Central memory CD4-positive, alpha-beta T cell (primary cell): ENCODE results near the gene CDHR3.

ENCODE experiments used
- DNase-seq: peaks from one replicate; pipeline ENCODE4 v3.0.0; 2022

CDHR3 gene

DNA sequence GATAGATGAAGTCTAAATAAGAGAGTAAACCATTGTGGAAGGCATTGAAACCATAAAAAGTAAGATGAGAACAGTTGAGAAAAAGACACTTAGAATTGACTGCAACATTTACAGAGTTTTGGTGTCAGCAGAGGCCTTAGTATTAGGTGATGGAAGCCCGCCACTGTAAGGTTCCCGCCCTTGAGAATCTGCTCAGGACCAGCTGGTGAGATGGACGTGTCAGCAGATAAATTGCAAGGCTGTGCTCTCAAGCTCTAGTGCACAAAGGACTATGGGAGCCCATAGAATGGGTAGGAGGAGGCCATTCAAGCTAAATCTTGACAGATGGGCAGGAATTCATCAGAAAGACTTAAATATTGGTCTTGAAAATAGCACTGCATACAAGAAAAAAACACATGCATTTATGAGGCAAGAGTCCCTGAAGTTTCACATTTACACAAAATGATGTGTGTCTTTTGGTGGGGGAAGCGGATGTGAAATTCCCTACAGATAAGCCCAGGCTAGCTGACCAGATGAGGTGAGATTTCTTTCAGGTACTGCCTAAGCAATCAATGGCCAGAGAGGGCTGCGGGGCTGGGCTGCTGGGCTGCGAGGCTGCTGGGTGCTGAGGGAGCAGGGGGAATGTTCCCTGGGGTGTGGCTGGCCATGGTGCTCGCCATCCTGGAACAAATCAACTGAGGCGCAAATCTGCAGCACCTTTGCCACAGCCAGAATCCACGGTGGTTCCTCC, 106.6 kb downstream of the CDHR3 start:
- no peak for DNase-seq

GRCh38 chr7:106070201-106070551, 107.1 kb downstream of the CDHR3 start:
- DNase-seq: no peak

DNA sequence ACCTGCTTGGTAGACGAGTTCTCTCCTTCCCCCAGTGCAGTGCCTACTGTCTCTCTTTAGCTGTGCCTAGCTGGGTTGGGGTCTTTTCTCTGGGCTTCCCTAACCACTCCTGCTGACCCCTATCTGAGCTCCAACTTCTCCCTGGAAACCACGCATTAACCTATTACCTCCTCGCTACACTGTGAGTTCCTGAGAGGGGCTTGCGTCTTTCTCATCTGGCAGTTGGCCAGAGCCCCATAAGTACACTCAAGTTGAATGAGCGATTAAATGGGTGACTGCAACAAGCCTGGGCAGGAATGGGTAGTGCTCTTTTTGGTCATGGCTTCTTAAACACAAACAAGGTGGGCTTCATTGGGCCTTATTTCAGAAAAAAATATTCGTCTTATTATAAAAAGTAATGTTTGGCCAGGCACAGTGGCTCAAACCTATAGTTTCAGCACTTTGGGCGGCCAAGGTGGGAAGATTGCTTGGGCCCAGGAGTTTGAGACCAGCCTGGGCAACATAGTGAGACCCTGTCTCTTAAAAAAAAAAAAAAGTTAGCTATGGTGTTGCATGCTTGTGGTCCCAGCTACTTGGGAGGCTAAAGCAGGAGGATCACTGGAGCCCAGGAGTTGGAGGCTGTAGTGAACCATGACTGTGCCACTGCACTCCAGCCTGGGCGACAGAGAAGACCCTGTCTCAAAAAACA, 107.6 kb downstream of the CDHR3 start:
- DNase-seq: no peak

GRCh38 chr7:106071356-106071998, 108.4 kb downstream of the CDHR3 start:
- peak; percentile 68 for DNase-seq

DNA sequence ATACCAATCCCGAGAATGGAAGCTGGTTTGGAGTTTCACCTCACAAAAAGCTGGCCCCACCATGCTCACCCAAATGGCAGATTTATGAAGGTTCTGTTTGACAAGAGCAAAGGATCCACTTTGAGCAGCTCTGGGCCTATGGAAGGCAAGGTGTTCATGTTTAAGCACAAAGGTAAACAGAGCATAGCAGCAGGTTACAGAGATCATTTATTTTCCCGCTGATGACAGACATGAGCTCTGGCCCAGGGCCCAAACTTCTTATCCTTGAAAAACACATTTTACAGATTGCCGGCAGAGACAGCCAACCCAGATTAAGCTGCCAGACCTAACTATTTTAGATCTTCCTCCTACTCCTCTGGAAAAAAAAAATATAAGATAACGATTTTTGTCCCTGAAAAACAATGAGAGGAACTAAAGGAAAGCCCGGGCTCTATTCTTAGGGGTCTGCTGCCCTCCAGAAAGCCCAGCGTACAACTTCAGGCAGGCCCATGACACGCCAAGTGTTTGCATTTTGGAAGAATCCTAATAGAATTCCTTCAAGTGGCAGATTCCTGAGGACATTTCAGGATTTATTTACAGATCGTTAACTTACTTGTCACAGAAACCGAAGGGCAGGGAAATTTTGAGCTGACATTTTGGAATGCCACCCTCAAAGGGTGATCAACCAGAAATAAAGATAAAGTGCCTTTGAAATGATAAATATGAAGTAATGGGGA, 109.1 kb downstream of the CDHR3 start:
- DNase-seq: no peak

DNA sequence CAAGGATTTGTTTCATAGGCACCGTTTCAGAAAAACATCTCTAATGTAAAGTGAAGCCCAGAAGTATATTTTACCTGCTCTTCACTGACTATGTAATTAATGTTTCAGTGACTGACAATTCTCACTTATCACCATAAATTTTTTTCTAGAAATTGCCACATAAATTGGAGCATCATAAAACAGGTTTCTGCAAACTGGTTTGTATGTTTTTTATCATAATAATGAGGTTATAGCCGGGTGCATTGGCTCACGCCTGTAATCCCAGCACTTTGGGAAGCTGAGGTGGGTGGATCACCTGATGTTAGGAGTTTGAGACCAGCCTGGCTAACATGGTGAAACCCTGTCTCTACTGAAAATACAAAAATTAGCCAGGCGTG, 109.6 kb downstream of the CDHR3 start:
- DNase-seq: no peak

GRCh38 chr7:106073701-106074100, 110.6 kb downstream of the CDHR3 start:
- no peak for DNase-seq

DNA sequence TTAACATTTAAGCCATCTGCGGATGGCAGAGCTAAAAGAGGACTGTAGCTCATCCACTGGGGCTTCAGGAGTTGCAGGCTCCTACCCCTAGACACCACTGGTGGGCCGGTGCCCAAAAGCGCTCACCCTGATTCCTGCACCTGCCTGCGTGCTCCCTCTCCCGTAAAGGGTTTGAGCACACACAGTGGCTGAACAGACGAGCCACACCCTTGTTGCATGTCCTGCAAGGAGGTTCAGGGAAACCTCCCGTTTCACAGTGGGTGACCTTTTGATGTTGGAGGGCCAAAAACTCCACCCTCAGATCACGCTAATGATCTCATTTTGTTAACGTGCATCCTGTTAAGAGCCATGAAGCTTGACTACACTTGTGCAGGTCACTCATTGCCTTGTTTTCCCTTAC, 111.2 kb downstream of the CDHR3 start:
- no peak for DNase-seq

- no peak for DNase-seq
Observed at GRCh38 chr7:106075937-106076336, 112.9 kb downstream of the CDHR3 start.

DNA sequence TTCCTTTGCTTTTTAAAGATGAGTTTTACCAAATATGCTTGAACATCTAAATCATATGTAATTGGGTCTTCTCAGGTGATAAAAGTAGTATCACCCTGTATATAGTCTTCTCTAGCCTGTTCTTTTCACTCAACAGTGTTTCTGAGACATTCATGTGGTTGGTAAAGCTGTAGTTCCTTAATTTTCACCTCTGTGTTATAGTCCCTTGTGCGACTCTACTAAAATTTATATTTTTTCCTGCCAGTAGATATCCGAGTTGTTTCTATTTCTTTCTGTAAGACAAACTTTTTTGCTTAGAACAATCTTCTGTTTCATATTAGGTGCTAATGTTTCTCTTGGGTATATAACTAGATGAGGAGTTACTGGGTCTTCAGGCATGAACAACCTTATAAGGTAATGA, 113.5 kb downstream of the CDHR3 start:
- no peak for DNase-seq

DNA sequence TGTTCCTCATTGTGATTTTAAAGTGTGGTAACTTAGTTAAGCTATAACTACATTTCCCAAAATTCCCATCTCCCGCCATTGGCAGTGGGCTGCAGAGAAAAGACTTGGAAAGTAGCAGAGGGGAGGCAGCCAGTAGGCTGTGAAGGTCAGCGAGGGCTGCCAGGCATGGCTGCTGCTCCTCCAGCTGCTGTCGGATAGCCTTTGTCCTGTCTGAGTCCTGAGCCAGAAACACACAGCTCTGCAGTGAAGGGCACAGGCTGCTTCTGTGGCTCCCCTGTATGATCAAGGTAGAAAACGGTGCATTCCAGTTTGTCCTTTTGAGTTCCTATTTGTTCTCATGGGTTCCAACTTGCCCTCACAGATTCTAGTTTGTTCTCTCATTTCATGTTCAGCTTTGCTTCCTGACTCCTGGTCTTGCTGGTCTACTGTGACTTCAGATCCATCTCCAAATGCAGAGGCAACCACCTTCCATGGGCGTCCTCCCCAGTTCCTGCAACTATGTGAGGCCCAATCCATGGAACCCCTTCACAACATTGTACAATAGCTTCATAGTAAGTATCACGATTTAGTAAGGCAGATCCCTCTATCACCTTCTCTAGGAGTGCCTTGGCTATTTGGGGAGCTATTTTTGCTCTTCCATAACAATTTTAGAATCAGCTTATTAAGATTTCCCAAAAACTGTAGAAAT, 117.4 kb downstream of the CDHR3 start:
- no peak for DNase-seq

DNA sequence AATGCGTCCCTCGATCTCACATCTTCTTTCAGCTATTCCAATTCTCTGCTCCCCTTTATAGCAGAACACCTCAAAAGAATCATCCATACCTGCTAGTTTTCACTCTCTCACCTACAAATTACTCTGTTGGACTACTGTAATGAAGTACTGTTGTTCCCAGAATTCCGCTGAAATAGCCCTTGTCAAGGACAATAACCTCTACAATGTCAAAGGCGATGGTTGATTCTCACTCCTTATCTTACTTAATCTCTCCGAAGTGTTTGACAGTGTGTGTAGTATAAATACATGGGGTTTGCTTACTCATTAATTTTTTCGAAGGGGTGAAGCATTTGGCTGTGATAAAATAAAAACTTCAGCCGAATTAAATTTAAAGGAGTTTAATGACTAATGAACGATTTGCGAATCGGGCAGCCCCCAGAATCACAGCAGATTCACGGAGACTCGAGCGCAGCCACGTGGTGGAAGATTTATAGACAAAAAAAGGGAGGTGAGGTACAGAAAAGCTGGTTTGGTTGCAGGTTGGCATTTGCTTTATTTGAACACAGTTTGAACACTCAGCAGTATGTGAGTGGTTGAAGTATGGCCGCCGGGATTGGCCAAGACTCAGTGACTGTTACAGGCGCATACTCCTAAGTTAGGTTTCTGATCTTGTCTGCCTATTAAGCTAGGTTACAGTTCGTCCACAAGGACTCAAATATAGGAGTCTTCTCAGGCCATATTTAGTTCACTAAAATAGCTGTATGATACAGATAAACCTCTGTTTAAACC, 119.2 kb downstream of the CDHR3 start:
- no peak for DNase-seq
